ENCODE data around the gene DIS3L. TPM values are rescaled to one million over a fixed set of nuclear protein-coding genes. Genes with fewer than 3 reads are reported as not detected.
"Not testable (repeated sequence)": the region's sequence is repeated elsewhere in the genome, so short reads cannot be mapped to it uniquely, and the experiment has no call there.

DIS3L gene
- polyA plus RNA-seq, 6 donors from 2014 or later: 21.8 to 38.4 (median 23.7) TPM

GRCh38 chr15:66256692-66257091 lies 36.7 kb upstream of the DIS3L start:
- no peak overlapping the region for H3K27ac Mint-ChIP-seq
- peak overlapping the region in 1 of 8 donors; percentile 56 for H3K4me3 Mint-ChIP-seq
- peaks cover 0 to 2% (median 0%) of the 10 kb centered on the region in 7 donors for H3K9me3 Mint-ChIP-seq
- H3K4me1 Mint-ChIP-seq: peaks cover 11 to 23% (median 20%) of the 10 kb centered on the region in 3 donors
- H3K27me3 Mint-ChIP-seq: peaks cover 51 to 65% (median 63%) of the 10 kb centered on the region in 3 donors
- no peak for ATAC-seq (ENCODE audit: low read depth in 2 of 2)
- DNase-seq: no peak
- peaks cover 0 to 11% of the 10 kb centered on the region in 2 donors for H3K36me3 Mint-ChIP-seq

GRCh38 chr15:66261056-66261455 lies 32.3 kb upstream of the DIS3L start:
- DNase-seq (no peak), ATAC-seq (ENCODE audit: low read depth in 2 of 2) (no peak)
- Mint-ChIP-seq H3K36me3 (peaks cover 7 to 15% of the 10 kb centered on the region in 2 donors), H3K27me3 (peaks cover 29 to 51% (median 44%) of the 10 kb centered on the region in 3 donors), H3K4me1 (no peaks in the 10 kb centered on the region), H3K4me3 (no peak overlapping the region), H3K27ac (no peak overlapping the region), H3K9me3 (peaks cover 6 to 15% (median 13%) of the 10 kb centered on the region in 7 donors)

- H3K27me3 Mint-ChIP-seq: peaks cover 14 to 38% (median 35%) of the 10 kb centered on the region in 3 donors
- DNase-seq; ATAC-seq (ENCODE audit: low read depth in 2 of 2); H3K27ac Mint-ChIP-seq; H3K4me1 Mint-ChIP-seq; H3K4me3 Mint-ChIP-seq: not testable (repeated sequence)
- peaks cover 7 to 15% of the 10 kb centered on the region in 2 donors for H3K36me3 Mint-ChIP-seq
- peaks cover 6 to 15% (median 13%) of the 10 kb centered on the region in 7 donors for H3K9me3 Mint-ChIP-seq
Measured at GRCh38 chr15:66262837-66263236, 30.5 kb upstream of the DIS3L start.

GRCh38 chr15:66264859-66265513 lies 28.4 kb upstream of the DIS3L start:
- no peak for DNase-seq
- Mint-ChIP-seq H3K36me3 (peaks cover 7 to 15% of the 10 kb centered on the region in 2 donors), H3K9me3 (peaks cover 6 to 15% (median 13%) of the 10 kb centered on the region in 7 donors), H3K27me3 (peaks cover 10 to 30% (median 29%) of the 10 kb centered on the region in 3 donors), H3K4me1 (no peaks in the 10 kb centered on the region), H3K27ac (no peak overlapping the region), H3K4me3 (no peak overlapping the region)
- ATAC-seq (ENCODE audit: low read depth in 2 of 2): no peak

GRCh38 chr15:66269326-66270090 lies 23.9 kb upstream of the DIS3L start:
- H3K36me3 Mint-ChIP-seq: no peaks in the 10 kb centered on the region
- no peak for ATAC-seq (ENCODE audit: low read depth in 2 of 2)
- H3K4me1 Mint-ChIP-seq: peaks cover 10 to 14% (median 12%) of the 10 kb centered on the region in 3 donors
- no peak overlapping the region for H3K4me3 Mint-ChIP-seq
- no peak overlapping the region for H3K27ac Mint-ChIP-seq
- peaks cover 0 to 4% (median 0%) of the 10 kb centered on the region in 7 donors for H3K9me3 Mint-ChIP-seq
- peaks cover 0 to 6% (median 0%) of the 10 kb centered on the region in 3 donors for H3K27me3 Mint-ChIP-seq
- DNase-seq: no peak

- DNase-seq (no peak), ATAC-seq (ENCODE audit: low read depth in 2 of 2) (no peak)
- Mint-ChIP-seq H3K4me3 (peak overlapping the region in 1 of 8 donors; percentile 57), H3K36me3 (no peaks in the 10 kb centered on the region), H3K9me3 (peaks cover 0 to 4% (median 0%) of the 10 kb centered on the region in 7 donors), H3K4me1 (peaks cover 10 to 14% (median 12%) of the 10 kb centered on the region in 3 donors), H3K27ac (no peak overlapping the region), H3K27me3 (peaks cover 0 to 6% (median 0%) of the 10 kb centered on the region in 3 donors)
Measured at GRCh38 chr15:66270932-66271331, 22.4 kb upstream of the DIS3L start.

- ATAC-seq (ENCODE audit: low read depth in 2 of 2) (no peak), DNase-seq (no peak)
- H3K9me3 Mint-ChIP-seq: peaks cover 0 to 4% (median 0%) of the 10 kb centered on the region in 7 donors
- peaks cover 10 to 14% (median 12%) of the 10 kb centered on the region in 3 donors for H3K4me1 Mint-ChIP-seq
- H3K36me3 Mint-ChIP-seq: no peaks in the 10 kb centered on the region
- no peaks in the 10 kb centered on the region for H3K27me3 Mint-ChIP-seq
- H3K27ac Mint-ChIP-seq: no peak overlapping the region
- H3K4me3 Mint-ChIP-seq: no peak overlapping the region
Measured at GRCh38 chr15:66275352-66275751, 18.0 kb upstream of the DIS3L start.

- Mint-ChIP-seq H3K4me1 (peaks cover 5 to 9% (median 8%) of the 10 kb centered on the region in 3 donors), H3K9me3 (peaks cover 0 to 4% (median 0%) of the 10 kb centered on the region in 7 donors), H3K36me3 (no peaks in the 10 kb centered on the region), H3K27ac (peak overlapping the region in 1 of 6 donors; percentile 65), H3K27me3 (no peaks in the 10 kb centered on the region), H3K4me3 (no peak overlapping the region)
- ATAC-seq (ENCODE audit: low read depth in 2 of 2) (no peak), DNase-seq (no peak)
Measured at GRCh38 chr15:66276546-66276945, 16.8 kb upstream of the DIS3L start.

GRCh38 chr15:66278056-66278455 lies 15.3 kb upstream of the DIS3L start:
- peaks cover 5 to 6% (median 6%) of the 10 kb centered on the region in 3 donors for H3K4me1 Mint-ChIP-seq
- no peak overlapping the region for H3K4me3 Mint-ChIP-seq
- no peaks in the 10 kb centered on the region for H3K36me3 Mint-ChIP-seq
- H3K27me3 Mint-ChIP-seq: no peaks in the 10 kb centered on the region
- H3K27ac Mint-ChIP-seq: no peak overlapping the region
- DNase-seq (no peak), ATAC-seq (ENCODE audit: low read depth in 2 of 2) (no peak)
- peaks cover 0 to 4% (median 0%) of the 10 kb centered on the region in 7 donors for H3K9me3 Mint-ChIP-seq

GRCh38 chr15:66278671-66279070 lies 14.7 kb upstream of the DIS3L start:
- Mint-ChIP-seq H3K27me3 (no peaks in the 10 kb centered on the region), H3K36me3 (no peaks in the 10 kb centered on the region), H3K4me3 (no peak overlapping the region), H3K4me1 (no peaks in the 10 kb centered on the region), H3K27ac (no peak overlapping the region), H3K9me3 (peaks cover 0 to 4% (median 0%) of the 10 kb centered on the region in 7 donors)
- ATAC-seq (ENCODE audit: low read depth in 2 of 2) (no peak), DNase-seq (no peak)

GRCh38 chr15:66284271-66284670 lies 9.1 kb upstream of the DIS3L start:
- no peak overlapping the region for H3K27ac Mint-ChIP-seq
- H3K9me3 Mint-ChIP-seq: peaks cover 0 to 2% (median 0%) of the 10 kb centered on the region in 7 donors
- ATAC-seq (ENCODE audit: low read depth in 2 of 2) (no peak), DNase-seq (no peak)
- no peak overlapping the region for H3K4me3 Mint-ChIP-seq
- H3K4me1 Mint-ChIP-seq: no peaks in the 10 kb centered on the region
- H3K36me3 Mint-ChIP-seq: no peaks in the 10 kb centered on the region
- H3K27me3 Mint-ChIP-seq: no peaks in the 10 kb centered on the region

- H3K9me3 Mint-ChIP-seq: no peaks in the 10 kb centered on the region
- H3K27ac Mint-ChIP-seq: peak overlapping the region in 1 of 6 donors; percentile 54
- H3K36me3 Mint-ChIP-seq: no peaks in the 10 kb centered on the region
- H3K4me3 Mint-ChIP-seq: no peak overlapping the region
- ATAC-seq (ENCODE audit: low read depth in 2 of 2) (no peak), DNase-seq (no peak)
- no peaks in the 10 kb centered on the region for H3K27me3 Mint-ChIP-seq
- peaks cover 4 to 6% (median 6%) of the 10 kb centered on the region in 3 donors for H3K4me1 Mint-ChIP-seq
Measured at GRCh38 chr15:66285533-66286280, 7.7 kb upstream of the DIS3L start.

GRCh38 chr15:66287461-66288057 lies 5.8 kb upstream of the DIS3L start:
- no peak for ATAC-seq (ENCODE audit: low read depth in 2 of 2)
- Mint-ChIP-seq H3K27ac (no peak overlapping the region), H3K36me3 (no peaks in the 10 kb centered on the region), H3K4me3 (peak overlapping the region in 1 of 8 donors; percentile 74), H3K9me3 (no peaks in the 10 kb centered on the region), H3K4me1 (peaks cover 12 to 19% (median 14%) of the 10 kb centered on the region in 3 donors), H3K27me3 (no peaks in the 10 kb centered on the region)
- DNase-seq: peak; percentile 20

Data from naive B cell (primary cell).